ENCODE results near the gene VCL.

The VCL gene

DNA sequence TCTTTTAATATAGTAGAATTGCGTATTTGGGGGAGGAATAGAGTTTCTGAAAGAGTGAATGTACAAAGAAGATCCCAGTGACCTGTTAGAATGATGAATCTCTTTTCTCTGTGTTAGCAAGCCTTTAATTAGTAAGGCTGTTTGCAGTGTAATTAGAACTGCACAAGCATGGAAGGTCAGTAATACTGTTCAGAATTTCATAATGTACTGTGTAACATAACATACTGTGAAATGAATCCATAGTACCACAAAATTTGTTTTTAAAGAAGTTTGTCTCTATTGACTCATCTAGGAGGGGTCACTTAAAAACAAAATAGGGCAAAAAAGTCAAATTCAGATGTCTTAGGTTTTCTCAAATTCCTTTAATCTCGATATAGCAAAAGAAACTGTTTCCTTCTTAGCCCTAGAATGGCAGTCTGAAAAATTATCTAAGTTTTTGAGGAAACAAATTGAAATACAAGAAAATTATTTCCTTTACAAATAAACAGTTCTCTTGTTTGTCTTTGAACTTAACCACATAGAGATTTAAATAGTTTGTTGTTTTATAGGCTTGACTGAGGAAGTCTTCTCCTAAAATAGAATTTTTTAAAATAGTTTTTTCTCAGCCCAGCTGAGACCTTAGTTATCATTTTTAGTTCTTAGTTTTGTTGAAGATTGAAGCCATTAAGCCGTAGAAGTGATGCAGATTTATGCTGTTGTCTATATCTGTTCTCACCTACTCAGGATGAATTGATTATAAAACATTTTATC, 165.6 kb downstream of the VCL start:
- H3K4me2 ChIP-seq, result peak overlapping the region; percentile 42 to 94 (median 77)
- no peaks in the 10 kb centered on the region for H4K20me1 ChIP-seq
- no peaks in the 10 kb centered on the region for H3K9me3 ChIP-seq (replicated peaks in 1 of 11)
- no peak for TF ChIP-seq Cebpa-rat (IDR thresholded peaks at IDR 0.05)
- H3K27me3 ChIP-seq, result no peaks in the 10 kb centered on the region
- peak overlapping the region in 10 of 11 experiments; percentile 15 to 78 (median 54); a peak in 18 of 22 replicates for H3K9ac ChIP-seq
- H3K4me1 ChIP-seq, result peaks cover 58 to 69% (median 64%) of the 10 kb centered on the region in 10 experiments
- H3K4me3 ChIP-seq, result peak overlapping the region in 1 of 10 experiments; percentile 43; a peak in 3 of 20 replicates
- peak overlapping the region in 10 of 11 experiments; percentile 83 to 96 (median 92); a peak in 20 of 22 replicates for H3K27ac ChIP-seq
- peaks cover 0 to 10% (median 0%) of the 10 kb centered on the region in 11 experiments; a peak in 2 of 22 replicates for H3K36me3 ChIP-seq

DNA sequence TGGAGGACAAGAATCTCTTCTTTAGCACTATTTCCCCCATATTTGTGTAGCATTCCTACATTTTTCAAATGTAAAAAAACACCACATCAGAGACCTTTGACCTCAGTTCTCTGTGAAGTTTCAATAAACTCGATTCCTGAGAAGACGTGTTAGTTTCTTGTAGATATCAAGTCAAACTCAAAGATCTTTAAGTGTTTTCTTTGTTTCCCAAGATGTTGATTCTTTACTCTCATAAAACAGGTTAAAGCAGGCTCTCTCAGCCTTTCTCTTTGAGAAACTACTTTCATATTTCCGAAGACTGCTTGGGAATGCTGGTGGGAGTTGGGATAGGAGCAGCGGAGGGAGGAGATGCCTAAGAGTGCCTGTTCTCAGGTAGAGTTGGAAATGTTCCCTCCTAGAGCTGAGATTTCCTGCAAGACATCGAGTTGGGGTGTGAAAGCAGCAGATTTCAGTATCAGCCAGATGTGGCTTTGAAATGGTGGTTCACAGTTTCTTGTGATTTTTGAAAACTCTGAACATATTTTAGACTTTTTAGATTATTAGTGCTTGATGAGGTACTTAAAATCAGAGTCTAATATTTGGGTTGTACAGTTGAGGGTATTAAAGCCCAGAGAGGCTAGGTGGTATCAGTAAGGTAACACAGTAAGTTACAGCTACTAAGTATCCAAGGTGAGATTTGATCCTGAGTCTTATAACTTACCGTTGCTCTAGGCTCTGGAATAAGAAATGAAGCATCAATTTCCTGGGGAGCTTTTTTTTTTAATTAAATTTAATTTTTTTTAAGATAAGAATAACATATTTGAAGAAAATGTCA, 167.0 kb downstream of the VCL start:
- Histone ChIP-seq H3K9ac (peak overlapping the region in 10 of 11 experiments; percentile 8 to 81 (median 72); a peak in 16 of 22 replicates), H3K4me3 (no peak overlapping the region), H3K27ac (peak overlapping the region in 10 of 11 experiments; percentile 83 to 96 (median 92); a peak in 20 of 22 replicates), H3K36me3 (peaks cover 0 to 10% (median 0%) of the 10 kb centered on the region in 11 experiments; a peak in 2 of 22 replicates), H3K4me2 (peak overlapping the region; percentile 62 to 94 (median 82)), H3K4me1 (peaks cover 68 to 83% (median 77%) of the 10 kb centered on the region in 10 experiments), H4K20me1 (no peaks in the 10 kb centered on the region), H3K9me3 (replicated peaks in 1 of 11) (no peaks in the 10 kb centered on the region), H3K27me3 (no peaks in the 10 kb centered on the region)
- TF ChIP-seq Cebpa-rat (IDR thresholded peaks at IDR 0.05), result no peak

DNA sequence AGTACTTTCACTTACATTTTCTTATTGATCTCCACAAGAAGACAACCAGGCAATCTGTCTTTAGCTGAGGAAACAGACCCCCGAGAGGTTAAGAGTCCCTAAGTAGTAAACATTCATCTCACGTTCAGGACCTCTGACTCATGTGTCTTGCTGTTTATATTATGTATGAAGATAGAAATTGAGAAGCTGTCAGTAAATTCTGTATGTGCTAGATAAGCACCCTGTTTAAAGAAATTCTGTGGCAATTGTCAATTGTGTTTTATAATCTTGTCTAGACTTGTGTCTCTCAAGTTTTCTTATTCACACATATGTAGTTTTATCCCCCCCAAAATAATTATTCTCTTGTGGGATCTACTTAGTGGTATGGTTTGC, 167.6 kb downstream of the VCL start:
- no peaks in the 10 kb centered on the region for H3K9me3 ChIP-seq (replicated peaks in 1 of 11)
- H4K20me1 ChIP-seq, result no peaks in the 10 kb centered on the region
- H3K4me3 ChIP-seq, result peak overlapping the region in 1 of 10 experiments; percentile 0; a peak in 1 of 20 replicates
- peaks cover 0 to 10% (median 0%) of the 10 kb centered on the region in 11 experiments; a peak in 2 of 22 replicates for H3K36me3 ChIP-seq
- TF ChIP-seq Cebpa-rat (IDR thresholded peaks at IDR 0.05), result no peak
- peaks cover 73 to 89% (median 81%) of the 10 kb centered on the region in 10 experiments for H3K4me1 ChIP-seq
- no peaks in the 10 kb centered on the region for H3K27me3 ChIP-seq
- H3K4me2 ChIP-seq, result peak overlapping the region; percentile 62 to 94 (median 82)
- H3K27ac ChIP-seq, result peak overlapping the region; percentile 49 to 96 (median 92); a peak in 21 of 22 replicates
- H3K9ac ChIP-seq, result peak overlapping the region; percentile 8 to 81 (median 74); a peak in 18 of 22 replicates

DNA sequence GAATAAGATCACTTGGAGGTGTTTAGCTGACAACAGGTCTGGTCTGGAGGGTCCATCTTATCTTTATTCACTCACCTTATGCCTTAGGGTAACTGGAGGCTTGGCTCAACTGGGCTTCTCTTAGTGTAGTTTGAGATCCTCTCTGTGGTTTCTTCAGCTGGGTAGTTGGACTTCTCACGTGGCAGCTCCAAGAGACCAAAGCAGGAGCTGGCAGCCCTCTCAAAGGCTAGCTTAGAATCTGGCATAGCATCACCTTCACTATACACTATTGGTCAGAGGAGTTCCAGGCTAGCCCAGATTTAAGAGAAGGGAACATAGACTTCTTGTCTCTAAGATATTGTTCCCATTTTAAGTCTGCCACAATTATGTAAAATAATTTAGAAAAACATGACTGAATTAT, 169.5 kb downstream of the VCL start:
- H3K9me3 ChIP-seq (replicated peaks in 1 of 11), result no peaks in the 10 kb centered on the region
- 0 out of 20 replicates have a peak overlapping the region, but pooled peaks of 3 of the 10 experiments have one; percentile 2 to 35 (median 29) for H3K4me3 ChIP-seq
- peak overlapping the region; percentile 1 to 81 (median 74); a peak in 21 of 22 replicates for H3K9ac ChIP-seq
- H3K4me1 ChIP-seq, result peaks cover 77 to 96% (median 86%) of the 10 kb centered on the region in 10 experiments
- no peak for TF ChIP-seq Cebpa-rat (IDR thresholded peaks at IDR 0.05)
- peaks cover 0 to 4% (median 0%) of the 10 kb centered on the region in 11 experiments; a peak in 4 of 22 replicates for H3K36me3 ChIP-seq
- H3K4me2 ChIP-seq, result peak overlapping the region; percentile 62 to 94 (median 82)
- H3K27ac ChIP-seq, result peak overlapping the region; percentile 30 to 96 (median 92); a peak in 21 of 22 replicates
- no peaks in the 10 kb centered on the region for H4K20me1 ChIP-seq
- no peaks in the 10 kb centered on the region for H3K27me3 ChIP-seq

Data from BLaER1 treated with 17β-estradiol and CSF1 and Interleukin-3, amounts not matched to agents 10 nM and 100 nM (cell line).